GM21447 (cell line): ENCODE measurements around the gene ADH5.
"Not testable (repeated sequence)": the region's sequence is repeated elsewhere in the genome, so short reads cannot be mapped to it uniquely, and the experiment has no call there.

Source experiments
- ATAC-seq: cut with Tn5 transposase; IDR thresholded peaks from one replicate; pipeline ENCODE4 v1.9.1; 2021; ENCODE audit not compliant: unreplicated experiment

The ADH5 gene

GRCh38 chr4:99088481-99089365 is at the start of gene ADH5:
Gene ADH5, minus strand, starts transcription at chr4:99088788. Its CDS starts 88 bp downstream, at chr4:99088700.
- ATAC-seq: peak; percentile 90

DNA sequence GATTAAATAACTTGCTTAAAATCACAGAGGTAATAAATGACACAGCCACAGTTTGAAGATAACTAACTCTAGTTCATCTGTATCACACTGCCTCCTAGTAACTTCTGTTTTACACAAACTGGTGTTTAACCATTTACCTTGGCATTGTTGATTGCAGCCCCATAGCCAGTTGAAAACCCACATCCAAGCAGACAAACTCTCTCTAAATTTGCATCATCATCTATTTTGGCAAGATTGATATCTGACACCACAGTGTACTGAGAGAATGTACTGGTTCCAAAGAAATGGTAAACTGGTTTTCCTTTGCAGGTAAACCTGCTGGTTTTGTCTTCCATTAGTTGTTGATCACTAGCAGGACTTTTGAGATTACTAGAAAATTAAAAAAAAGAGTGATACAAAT is 47.7 kb upstream of the ADH5 start:
- no peak for ATAC-seq

GRCh38 chr4:99135541-99136162 is 47.1 kb upstream of the ADH5 start:
- no peak for ATAC-seq

- no peak for ATAC-seq
Observed at GRCh38 chr4:99134586-99134985, 46.0 kb upstream of the ADH5 start.

GRCh38 chr4:99131378-99131777 is 42.8 kb upstream of the ADH5 start:
- ATAC-seq: no peak

GRCh38 chr4:99126376-99126775 is 37.8 kb upstream of the ADH5 start:
- no peak for ATAC-seq

GRCh38 chr4:99121008-99121407 is 32.4 kb upstream of the ADH5 start:
- ATAC-seq: no peak

GRCh38 chr4:99120501-99120900 is 31.9 kb upstream of the ADH5 start:
- ATAC-seq: no peak

DNA sequence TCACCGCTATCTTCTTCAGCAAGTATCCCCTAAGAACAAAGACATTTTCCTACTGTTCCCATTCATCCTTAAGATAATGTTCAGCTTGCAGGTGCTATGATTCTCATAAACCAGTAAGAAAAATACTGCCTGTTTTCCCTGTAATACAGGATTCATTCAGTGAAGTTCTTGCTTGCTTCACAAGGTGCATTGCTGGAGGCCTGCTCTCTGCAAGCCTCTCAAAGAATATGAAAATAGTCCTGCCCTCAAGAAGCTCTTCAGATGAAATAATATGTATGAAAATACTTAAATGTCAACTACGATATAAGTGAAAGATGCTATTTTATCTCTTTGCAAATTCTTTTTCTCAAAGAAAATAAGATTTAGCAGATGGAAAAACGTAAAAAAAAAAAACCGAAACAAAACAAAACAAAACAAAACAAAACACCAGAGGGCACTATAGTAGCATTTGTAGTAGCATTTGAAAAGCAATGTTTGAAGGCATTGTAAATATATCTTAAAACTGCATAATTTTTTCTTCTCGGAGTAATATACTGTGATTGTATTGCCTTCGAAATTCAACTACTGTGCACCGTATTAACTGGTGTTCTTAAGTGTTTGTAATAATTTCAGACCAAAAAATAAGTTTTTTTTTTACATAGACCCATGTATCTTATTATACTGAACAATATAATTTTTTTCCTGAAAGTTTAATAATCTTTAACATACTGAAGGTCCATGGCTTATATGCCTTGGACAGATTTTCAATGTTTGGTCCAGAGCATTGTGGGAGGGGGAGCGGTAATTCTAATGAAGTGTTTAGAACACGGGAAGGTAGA is 29.5 kb upstream of the ADH5 start:
- ATAC-seq: no peak

DNA sequence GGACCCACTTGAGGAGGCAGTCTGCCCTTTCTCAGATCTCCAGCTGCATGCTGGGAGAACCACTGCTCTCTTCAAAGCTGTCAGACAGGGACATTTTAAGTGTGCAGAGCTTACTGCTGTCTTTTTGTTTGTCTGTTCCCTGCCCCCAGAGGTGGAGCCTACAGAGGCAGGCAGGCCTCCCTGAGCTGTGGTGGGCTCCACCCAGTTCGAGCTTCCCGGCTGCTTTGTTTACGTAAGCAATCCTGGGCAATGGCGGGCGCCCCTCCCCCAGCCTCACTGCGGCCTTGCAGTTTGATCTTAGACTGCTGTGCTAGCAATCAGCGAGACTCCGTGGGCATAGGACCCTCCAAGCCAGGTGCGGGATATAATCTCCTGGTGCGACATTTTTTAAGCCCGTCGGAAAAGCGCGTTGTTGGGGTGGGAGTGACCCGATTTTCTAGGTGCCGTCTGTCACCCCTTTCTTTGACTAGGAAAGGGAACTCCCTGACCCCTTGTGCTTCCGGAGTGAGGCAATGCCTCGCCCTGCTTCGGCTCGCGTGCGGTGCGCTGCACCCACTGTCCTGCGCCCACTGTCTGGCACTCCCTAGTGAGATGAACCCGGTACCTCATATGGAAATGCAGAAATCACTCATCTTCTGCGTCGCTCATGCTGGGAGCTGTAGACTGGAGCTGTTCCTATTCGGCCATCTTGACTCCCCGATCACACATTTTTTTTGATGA is 28.7 kb upstream of the ADH5 start:
- not testable (repeated sequence) for ATAC-seq

DNA sequence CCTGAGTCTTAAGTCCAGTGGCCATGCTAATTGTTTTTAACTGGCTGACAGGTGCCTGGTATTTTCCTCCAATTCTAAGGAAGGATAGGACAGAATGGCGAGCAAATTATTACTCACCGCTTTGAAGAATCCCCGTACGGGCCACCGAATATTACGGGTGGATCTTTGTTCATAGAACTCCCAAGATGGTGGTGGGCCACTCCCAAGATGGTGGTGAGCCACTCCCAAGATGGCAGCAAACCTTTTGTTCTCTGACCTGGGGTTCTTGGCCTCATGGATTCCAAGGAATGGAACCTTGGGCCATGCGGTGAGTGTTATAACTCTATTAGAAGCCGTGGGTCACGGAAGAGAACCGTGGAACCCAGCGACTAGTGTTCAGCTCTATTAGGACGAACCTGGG is 20.7 kb upstream of the ADH5 start:
- not testable (repeated sequence) for ATAC-seq

GRCh38 chr4:99104153-99104552 is 15.6 kb upstream of the ADH5 start:
- no peak for ATAC-seq

DNA sequence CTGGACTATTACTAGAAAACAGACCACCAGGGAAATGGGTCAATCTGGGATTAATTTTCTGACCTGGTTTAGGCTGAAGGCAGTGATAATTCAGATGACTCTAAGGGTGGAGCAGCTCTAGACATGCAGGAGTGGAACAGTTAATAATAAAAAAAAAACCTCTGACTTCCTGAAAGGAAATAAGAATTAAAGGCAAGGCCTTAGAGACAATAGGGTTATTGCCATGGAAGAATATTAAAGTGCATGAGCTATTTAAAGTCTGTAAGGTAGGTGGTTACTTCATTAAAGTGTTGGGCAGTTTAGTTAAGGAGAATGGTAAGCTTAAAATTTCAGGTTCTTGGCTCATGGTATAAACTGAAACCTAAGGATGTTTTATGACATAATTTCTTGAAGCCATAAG is 14.6 kb upstream of the ADH5 start:
- ATAC-seq: no peak

GRCh38 chr4:99102634-99103033 is 14.0 kb upstream of the ADH5 start:
- no peak for ATAC-seq

DNA sequence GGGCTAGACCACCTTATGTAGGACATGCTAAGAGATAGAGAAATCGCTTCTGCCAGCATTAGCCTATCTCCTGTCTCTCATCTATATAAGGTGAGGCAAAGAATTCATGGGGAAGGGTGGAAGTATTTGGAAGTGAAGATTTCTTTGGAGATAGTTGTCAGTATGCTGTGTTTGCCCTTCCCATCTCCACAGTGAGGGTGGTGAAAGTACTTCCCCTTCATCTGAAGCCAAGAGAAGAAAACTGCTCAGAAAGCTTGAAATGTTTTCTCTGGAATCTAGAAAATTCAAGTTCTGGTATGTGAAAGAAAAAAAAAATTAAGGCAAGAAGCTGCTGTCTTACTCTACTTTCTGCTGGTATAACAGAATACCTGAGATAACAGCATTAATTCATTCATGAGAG is 12.3 kb upstream of the ADH5 start:
- ATAC-seq: no peak

DNA sequence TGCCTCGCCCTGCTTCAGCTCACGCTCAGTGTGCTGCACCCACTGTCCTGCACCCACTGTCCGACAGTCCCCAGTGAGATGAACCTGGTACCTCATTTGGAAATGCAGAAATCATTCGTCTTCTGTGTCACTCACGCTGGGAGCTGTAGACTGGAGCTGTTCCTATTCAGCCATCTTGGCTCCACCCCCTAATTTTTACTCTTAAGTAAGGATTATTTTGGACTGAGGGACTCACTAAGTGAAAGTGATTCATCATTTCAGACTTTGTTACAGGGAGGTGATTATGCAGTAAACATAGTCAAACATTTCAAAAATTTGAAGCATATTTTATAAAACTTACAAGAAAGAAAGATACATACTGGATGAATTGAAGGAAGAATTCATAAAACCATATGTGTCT is 11.2 kb upstream of the ADH5 start:
- not testable (repeated sequence) for ATAC-seq

GRCh38 chr4:99099311-99099710 is 10.7 kb upstream of the ADH5 start:
- ATAC-seq: no peak

DNA sequence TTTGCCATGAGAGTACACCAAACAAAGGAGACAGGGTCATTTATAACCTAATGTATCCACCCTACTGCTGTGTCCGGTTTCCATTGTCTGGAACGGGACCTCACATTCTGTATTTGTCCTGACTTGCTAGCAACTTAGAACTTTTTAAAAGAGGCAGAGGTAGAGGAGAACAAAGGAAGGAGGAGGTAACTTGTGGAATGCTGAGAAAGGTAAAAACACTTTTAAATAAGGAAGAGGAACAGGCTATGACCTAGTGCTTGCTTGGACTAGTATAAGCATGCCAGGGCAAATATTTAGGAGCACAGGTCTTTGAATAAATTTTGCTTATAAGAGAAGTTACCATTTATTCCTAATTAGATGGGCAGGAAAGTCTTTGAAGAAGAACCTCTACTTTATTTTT is 3.3 kb upstream of the ADH5 start:
- ATAC-seq: not testable (repeated sequence)

DNA sequence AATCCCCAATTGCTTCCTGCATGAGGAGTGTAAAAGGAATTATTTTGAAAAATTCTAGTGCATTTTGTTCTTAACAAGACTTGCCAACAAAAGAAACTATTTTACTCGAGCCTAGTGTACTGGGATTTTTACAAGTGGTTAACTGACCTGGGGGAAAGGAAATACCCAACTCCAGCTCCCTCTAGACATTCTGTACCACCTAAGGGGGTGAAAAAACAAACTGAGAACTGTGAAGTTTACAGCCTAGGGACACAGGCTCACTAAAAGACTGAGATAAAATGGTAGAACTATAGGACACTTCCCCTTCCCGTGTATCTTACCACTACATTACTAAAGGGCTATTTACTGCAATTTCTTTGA is 2.6 kb upstream of the ADH5 start:
- ATAC-seq: no peak

DNA sequence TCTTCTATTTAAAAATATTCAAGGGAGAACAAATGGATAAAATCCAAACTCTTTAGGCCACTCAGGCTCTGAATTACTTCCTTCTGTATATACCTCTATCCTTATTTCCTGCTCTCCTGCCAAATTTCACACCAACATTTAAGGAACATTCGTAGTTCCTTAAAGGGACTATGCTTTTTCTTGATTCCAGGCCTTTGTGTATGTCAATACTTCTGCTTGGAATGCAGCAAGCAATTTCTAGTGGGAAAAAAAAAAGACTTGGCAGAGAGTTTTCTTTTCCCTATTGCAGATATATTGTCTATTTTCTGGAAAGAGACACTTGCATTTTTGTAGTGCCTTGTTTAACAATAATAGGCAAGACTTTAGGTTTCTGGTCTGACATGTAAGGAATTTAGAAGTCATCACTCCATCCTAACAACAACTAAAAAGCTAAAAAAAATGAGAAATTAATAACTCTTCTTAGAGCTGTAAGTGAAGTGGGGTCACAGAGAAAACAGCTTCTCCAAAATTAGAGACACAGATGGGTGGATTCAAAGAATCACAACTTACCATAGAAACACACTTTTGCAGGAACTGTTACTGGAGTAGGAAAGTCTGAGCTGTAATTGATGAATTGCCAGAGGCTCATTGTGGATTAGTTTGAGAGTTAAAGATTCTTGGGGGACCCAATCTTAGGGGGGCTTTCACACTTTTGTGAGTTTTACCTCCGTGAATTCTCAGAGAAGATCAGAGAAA is 2.1 kb upstream of the ADH5 start:
- ATAC-seq: no peak
